Bladder microvascular endothelial cell (primary cell): ENCODE measurements around the gene FLRT3. TPM values are rescaled to one million over a fixed set of nuclear protein-coding genes. Genes with fewer than 3 reads are reported as not detected.

Experiments
- total RNA-seq: library from RNA; depleted of rRNA; stranded (reverse); fragments of >200 nt; gene quantifications from 2 replicates; pipeline ENCODE4 v1.2.3, GENCODE V29; 2014

FLRT3 gene
- under 0.01 and 0.50 TPM in 2 replicates for total RNA-seq

DNA sequence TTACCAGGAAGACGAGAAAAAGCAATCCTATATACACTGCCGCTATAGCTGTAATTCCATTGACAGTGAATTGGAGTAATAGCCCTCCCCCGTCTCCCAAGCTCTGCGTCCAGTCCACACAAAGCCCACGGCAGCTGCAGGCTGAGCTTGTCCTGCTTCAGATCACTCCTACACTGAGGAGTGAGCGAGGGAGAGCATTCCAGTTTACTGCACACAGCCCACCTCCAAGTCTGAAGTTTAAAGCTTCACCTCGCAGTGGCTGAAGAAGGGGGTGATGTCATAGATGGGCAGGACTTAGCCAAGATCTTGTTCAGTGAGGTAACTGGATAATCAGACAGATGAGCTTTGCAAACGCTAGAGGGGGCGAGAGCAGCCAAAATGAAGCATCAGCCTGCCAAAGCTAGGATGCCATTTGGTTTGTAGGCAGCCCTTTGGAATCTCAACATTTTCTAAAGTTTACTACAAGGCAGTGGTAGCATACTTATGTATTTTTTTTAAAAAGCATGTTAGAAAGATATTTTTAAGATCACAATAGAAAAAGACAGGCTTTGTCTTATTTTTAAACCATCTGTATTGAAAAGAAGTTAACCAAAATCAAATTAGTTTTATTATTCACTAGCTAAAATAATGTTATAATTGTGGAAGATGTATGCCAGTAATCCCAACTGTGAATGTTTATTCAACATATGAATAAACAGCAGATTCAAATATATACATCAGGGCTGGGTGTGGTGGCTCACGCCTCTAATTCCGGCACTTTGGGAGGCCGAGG is at the start of gene FLRT3:
TSS of gene FLRT3 (minus strand) at position 213 of the 772 bp plus-strand sequence. CDS start 10,106 bp downstream, outside the sequence.

